ENCODE results near the gene STPG2. TPM values are rescaled to one million over a fixed set of nuclear protein-coding genes. Genes with fewer than 3 reads are reported as not detected.

The STPG2 gene
- total and polyA plus RNA-seq, 2 donors (not counting 3 experiments of a cell fraction or from before 2014, with no cell fraction given), result not detected

- H3K4me2 ChIP-seq (ENCODE audit: insufficient read depth, low read length), result no peak overlapping the region
- TF ChIP-seq CTCF (IDR thresholded peaks at IDR 0.05; ENCODE audit: extremely low read depth in 1 of 2, insufficient read depth in 1 of 2, low read depth in 1 of 2, low read length in 2 of 2), result no peak
- no peak for TF ChIP-seq EZH2 (IDR thresholded peaks at IDR 0.05; ENCODE audit: borderline replicate concordance, low read depth, low read length, severe bottlenecking)
- no peak for TF ChIP-seq GATA2 (IDR thresholded peaks at IDR 0.05; ENCODE audit: insufficient read depth, insufficient read length, low read depth, low read length)
- TF ChIP-seq JUN (IDR thresholded peaks at IDR 0.05; ENCODE audit: borderline replicate concordance, insufficient read depth, insufficient read length, low read depth), result no peak
- TF ChIP-seq FOS (IDR thresholded peaks at IDR 0.05; ENCODE audit: borderline replicate concordance, insufficient read depth, low read length), result no peak
- TF ChIP-seq POLR2AphosphoS5 (IDR thresholded peaks at IDR 0.05; ENCODE audit: insufficient read depth, low read depth, low read length), result no peak
- TF ChIP-seq MAX (IDR thresholded peaks at IDR 0.05; ENCODE audit: insufficient read depth, insufficient read length), result no peak
- TF ChIP-seq POLR2A (IDR thresholded peaks at IDR 0.05; ENCODE audit: low read depth, low read length), result no peak
- TF ChIP-seq MYC (IDR thresholded peaks at IDR 0.05; ENCODE audit: low read depth, low read length), result no peak
- H3K4me1 ChIP-seq (ENCODE audit: control insufficient read depth, extremely low read depth, insufficient read depth, low read length), result peaks cover 19% of the 10 kb centered on the region
- no peaks in the 10 kb centered on the region for H3K27me3 ChIP-seq (ENCODE audit: control insufficient read depth in 2 of 2, insufficient read depth in 2 of 2, low read length in 2 of 2)
- H3K27ac ChIP-seq (ENCODE audit: insufficient read depth, low read depth, low read length), result no peak overlapping the region
- no TSS peak for BruUV-seq (replicated peaks)
- intact Hi-C loops (cut with micrococcal nuclease), result loop anchor here (5.0 kb wide), 1 partner anchor 43 kb away; no protein-coding TSS in a partner anchor
- H3K4me3 ChIP-seq (replicated peaks in 1 of 3; ENCODE audit: insufficient read depth in 1 of 3, low read depth in 1 of 3, low read length in 3 of 3), result no peak overlapping the region
- POLR2A ChIA-PET, result interaction anchor here (0.6 kb wide), 1 partner anchor 1314 kb away, joined by 3 read pairs; no protein-coding TSS in a partner anchor
- no peaks in the 10 kb centered on the region for H3K36me3 ChIP-seq (ENCODE audit: control insufficient read depth in 2 of 2, extremely low read depth in 1 of 2, insufficient read depth in 2 of 2, low read length in 2 of 2)
- H3K79me2 ChIP-seq (ENCODE audit: control insufficient read depth, insufficient read depth, low read length), result no peaks in the 10 kb centered on the region
- dilution Hi-C loops (cut with MboI; ENCODE audit: extremely low pct_ligation_motif_present, low sequenced_read_pairs), result no loop called here
- FAIRE-seq (no peak), DNase-seq (ENCODE audit: low read depth, low spot score) (no peak)
- H3K9ac ChIP-seq (replicated peaks; ENCODE audit: extremely low read depth, insufficient read depth, low read length), result no peak overlapping the region
- H3K9me3 ChIP-seq (replicated peaks; ENCODE audit: control insufficient read depth, insufficient read depth, low read length), result no peaks in the 10 kb centered on the region
- CTCF ChIA-PET, result interaction anchor here (1.9 kb wide), 1 partner anchor 14 kb away, joined by 6 read pairs; no protein-coding TSS in a partner anchor
- no peaks in the 10 kb centered on the region for H4K20me1 ChIP-seq (replicated peaks; ENCODE audit: control insufficient read depth, extremely low read depth, insufficient read depth, low read length)
- H2AFZ ChIP-seq (ENCODE audit: low read depth, low read length), result no peak overlapping the region
- no peaks in the 10 kb centered on the region for H3K9me1 ChIP-seq (replicated peaks; ENCODE audit: control insufficient read depth, extremely low read depth, insufficient read depth, low read length)
These were observed 368.8 kb downstream of the STPG2 start for GRCh38 chr4:97774347-97774989.

Measured in endothelial cell of umbilical vein (primary cell).